Glutamatergic neuron (in vitro differentiated cells): ENCODE data around the gene DICER1. TPM values are rescaled to one million over a fixed set of nuclear protein-coding genes. Genes with fewer than 3 reads are reported as not detected.

Experiments
- DNase-seq: peaks from one replicate; pipeline ENCODE4 v3.0.0; 2022
- H3K27ac Mint-ChIP-seq: one replicate; pipeline ENCODE4 v1.8.0; 2020; ENCODE audit warnings: mild to moderate bottlenecking, mixed read lengths, inconsistent platforms; ENCODE audit not compliant: unreplicated experiment
- H3K27me3 Mint-ChIP-seq: one replicate; pipeline ENCODE4 v1.8.0; 2020; ENCODE audit warnings: mild to moderate bottlenecking, moderate library complexity, mixed read lengths, inconsistent platforms; ENCODE audit not compliant: unreplicated experiment
- H3K36me3 Mint-ChIP-seq: one replicate; pipeline ENCODE4 v1.8.0; 2020; ENCODE audit warnings: mild to moderate bottlenecking, mixed read lengths, inconsistent platforms; ENCODE audit not compliant: unreplicated experiment
- H3K4me1 Mint-ChIP-seq: one replicate; pipeline ENCODE4 v1.8.0; 2020; ENCODE audit warnings: mild to moderate bottlenecking, low read depth, mixed read lengths, inconsistent platforms; ENCODE audit not compliant: unreplicated experiment
- H3K4me3 Mint-ChIP-seq: one replicate; pipeline ENCODE4 v1.8.0; 2020; ENCODE audit warnings: mild to moderate bottlenecking, mixed read lengths, inconsistent platforms; ENCODE audit not compliant: unreplicated experiment
- H3K9me3 Mint-ChIP-seq: one replicate; pipeline ENCODE4 v1.8.0; 2020; ENCODE audit warnings: mild to moderate bottlenecking, moderate library complexity, mixed read lengths, inconsistent platforms; ENCODE audit not compliant: unreplicated experiment
- CTCF ChIP-seq: fragments of 200-600 bp; sonication (generic); IDR thresholded peaks from one replicate; pipeline ENCODE4 v1.5.0; 2021; ENCODE audit not compliant: partially characterized antibody, unreplicated experiment
- total RNA-seq: library from RNA; stranded (reverse); fragmentation: NEBNext Ultra II Directional; extraction: Animal tissue kit (Norgen Biotek cat#: 25700); gene quantifications from one replicate; pipeline ENCODE4 v1.2.1, GENCODE V29; 2021; ENCODE audit not compliant: unreplicated experiment

Gene DICER1
- total RNA-seq, 1 donor from 2014 or later, result 113 TPM

GRCh38 chr14:95056476-95056875 lies 100.9 kb downstream of the DICER1 start:
- Mint-ChIP-seq H3K4me3 (no peak overlapping the region), H3K27ac (no peak overlapping the region), H3K4me1 (peaks cover 4% of the 10 kb centered on the region), H3K9me3 (no peaks in the 10 kb centered on the region), H3K27me3 (no peaks in the 10 kb centered on the region), H3K36me3 (no peaks in the 10 kb centered on the region)
- no peak for TF ChIP-seq CTCF
- no peak for DNase-seq

- Mint-ChIP-seq H3K27ac (no peak overlapping the region), H3K27me3 (peaks cover 3% of the 10 kb centered on the region), H3K9me3 (no peaks in the 10 kb centered on the region), H3K36me3 (no peaks in the 10 kb centered on the region), H3K4me1 (peaks cover 4% of the 10 kb centered on the region), H3K4me3 (no peak overlapping the region)
- no peak for DNase-seq
- TF ChIP-seq CTCF, result no peak
These were observed 102.0 kb downstream of the DICER1 start for GRCh38 chr14:95055318-95055717.

- peaks cover 4% of the 10 kb centered on the region for H3K4me1 Mint-ChIP-seq
- DNase-seq, result no peak
- H3K9me3 Mint-ChIP-seq, result peaks cover 3% of the 10 kb centered on the region
- TF ChIP-seq CTCF, result no peak
- no peak overlapping the region for H3K4me3 Mint-ChIP-seq
- H3K27me3 Mint-ChIP-seq, result peaks cover 7% of the 10 kb centered on the region
- no peak overlapping the region for H3K27ac Mint-ChIP-seq
- no peaks in the 10 kb centered on the region for H3K36me3 Mint-ChIP-seq
These were observed 102.7 kb downstream of the DICER1 start for GRCh38 chr14:95054346-95055280.

- peaks cover 4% of the 10 kb centered on the region for H3K4me1 Mint-ChIP-seq
- no peaks in the 10 kb centered on the region for H3K36me3 Mint-ChIP-seq
- no peak overlapping the region for H3K27ac Mint-ChIP-seq
- H3K4me3 Mint-ChIP-seq, result no peak overlapping the region
- H3K9me3 Mint-ChIP-seq, result peaks cover 7% of the 10 kb centered on the region
- peaks cover 9% of the 10 kb centered on the region for H3K27me3 Mint-ChIP-seq
- DNase-seq, result no peak
- TF ChIP-seq CTCF, result no peak
These were observed 105.2 kb downstream of the DICER1 start for GRCh38 chr14:95052016-95052585.

GRCh38 chr14:95049952-95050351 lies 107.4 kb downstream of the DICER1 start:
- H3K9me3 Mint-ChIP-seq, result peaks cover 7% of the 10 kb centered on the region
- no peak overlapping the region for H3K27ac Mint-ChIP-seq
- H3K36me3 Mint-ChIP-seq, result no peaks in the 10 kb centered on the region
- H3K4me1 Mint-ChIP-seq, result peaks cover 2% of the 10 kb centered on the region
- peaks cover 9% of the 10 kb centered on the region for H3K27me3 Mint-ChIP-seq
- DNase-seq, result no peak
- no peak for TF ChIP-seq CTCF
- H3K4me3 Mint-ChIP-seq, result no peak overlapping the region
